Fibroblast of skin of right biceps (primary cell): ENCODE measurements around the gene ENTREP3.
A peak's percentile ranks its signal among the peaks of the same experiment; 100 is the strongest.
"Not testable (repeated sequence)": the region's sequence is repeated elsewhere in the genome, so short reads cannot be mapped to it uniquely, and the experiment has no call there.

Source experiments
- DNase-seq: peaks from one replicate; pipeline ENCODE4 v3.0.0-alpha.2; 2013

Gene ENTREP3

DNA sequence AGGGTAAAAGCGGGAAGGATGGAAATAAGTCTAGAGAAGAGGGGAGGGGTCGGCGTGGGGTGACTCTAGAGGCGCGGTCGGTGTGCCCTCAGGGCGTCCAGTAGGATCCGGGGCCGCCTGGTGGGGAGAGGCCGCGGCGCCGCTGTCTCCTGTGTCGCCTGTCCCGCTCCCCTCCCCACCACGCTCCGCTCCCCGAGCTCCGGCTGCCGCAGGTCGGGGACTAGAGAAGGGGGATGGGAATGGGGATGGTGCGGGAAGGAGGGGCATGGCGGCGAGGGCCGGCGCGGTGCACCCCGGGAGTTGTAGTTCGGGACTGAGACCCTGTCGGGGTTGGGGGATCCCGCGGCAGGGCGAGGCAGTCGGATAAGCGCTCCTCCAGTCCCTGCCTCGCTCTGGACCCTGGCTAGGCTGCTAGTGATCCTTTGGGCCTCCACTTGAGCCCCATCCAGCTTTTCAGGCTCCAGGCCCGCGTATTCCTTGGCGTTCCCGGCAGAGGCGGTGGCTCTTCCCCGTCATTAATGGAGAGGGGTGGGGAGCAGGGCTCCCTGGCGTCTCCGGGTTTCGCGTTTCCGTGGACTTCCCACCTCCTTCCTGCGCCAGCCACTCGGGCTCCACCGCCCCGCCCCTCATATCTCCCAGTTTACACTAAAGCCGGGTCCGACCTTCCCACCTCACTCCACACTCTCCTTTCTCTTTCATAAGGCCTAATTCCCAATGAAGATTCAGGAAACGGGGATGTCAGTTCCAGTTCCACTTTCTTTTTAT, at the start of gene ENTREP3:
TSS of gene ENTREP3 (minus strand) at position 241 of the 765 bp plus-strand sequence. CDS start 606 bp downstream, outside the sequence.
- peak; percentile 82 for DNase-seq

DNA sequence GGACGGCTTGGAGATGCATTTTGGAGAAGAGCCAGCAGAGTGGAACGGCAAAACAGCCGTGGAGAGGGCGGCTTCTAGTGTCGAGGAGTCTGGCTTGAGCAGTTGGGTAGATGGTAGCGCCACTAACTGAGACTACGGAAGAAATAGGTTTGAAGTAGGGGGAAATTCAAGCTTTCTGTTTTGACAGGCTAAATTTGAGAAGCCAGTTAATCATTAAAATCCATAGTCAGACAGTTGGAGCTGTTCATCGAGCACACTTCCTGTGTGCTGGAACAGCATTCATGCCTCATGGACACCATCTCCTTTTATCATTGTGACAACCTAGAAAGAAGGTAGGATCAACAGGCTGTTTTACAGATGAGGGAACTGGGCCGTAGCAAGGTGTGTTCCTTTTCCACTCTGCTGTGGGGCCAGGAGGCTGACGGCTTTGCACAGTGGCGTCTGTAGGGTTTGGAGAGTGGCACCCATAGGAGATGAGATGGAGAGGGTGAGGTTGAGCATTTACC, 49.3 kb upstream of the ENTREP3 start:
- no peak for DNase-seq

DNA sequence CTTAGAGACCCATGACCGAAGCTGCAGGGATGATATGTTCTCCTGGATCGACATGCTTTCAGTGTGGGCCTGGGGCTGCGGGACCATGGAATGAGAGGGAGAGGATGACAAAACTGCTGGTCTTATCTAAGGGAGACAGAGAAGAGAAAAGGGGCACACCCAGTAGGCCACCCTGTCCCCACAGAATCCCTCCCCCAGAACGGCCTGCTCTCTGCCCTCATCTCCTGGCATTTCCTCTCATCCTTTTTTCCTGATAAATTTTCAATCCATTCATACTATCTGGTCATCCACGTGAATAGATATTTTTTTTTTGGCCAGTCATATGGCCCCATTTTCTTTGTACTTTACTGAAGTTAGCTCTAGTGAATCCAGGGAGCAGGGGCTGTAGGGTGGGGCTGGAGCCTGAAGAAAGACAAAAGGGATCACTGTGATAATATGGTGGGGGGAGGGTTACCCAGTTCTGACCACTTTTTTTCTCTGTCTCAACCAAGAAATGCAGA, 46.1 kb upstream of the ENTREP3 start, which contains the start of gene PKLR:
TSS of gene PKLR (minus strand) at position 97 of the 500 bp plus-strand sequence. CDS start at position 54, 43 bp downstream.
- DNase-seq: no peak

- DNase-seq: no peak
Observed at GRCh38 chr1:155300553-155301329, 45.5 kb upstream of the ENTREP3 start.

DNA sequence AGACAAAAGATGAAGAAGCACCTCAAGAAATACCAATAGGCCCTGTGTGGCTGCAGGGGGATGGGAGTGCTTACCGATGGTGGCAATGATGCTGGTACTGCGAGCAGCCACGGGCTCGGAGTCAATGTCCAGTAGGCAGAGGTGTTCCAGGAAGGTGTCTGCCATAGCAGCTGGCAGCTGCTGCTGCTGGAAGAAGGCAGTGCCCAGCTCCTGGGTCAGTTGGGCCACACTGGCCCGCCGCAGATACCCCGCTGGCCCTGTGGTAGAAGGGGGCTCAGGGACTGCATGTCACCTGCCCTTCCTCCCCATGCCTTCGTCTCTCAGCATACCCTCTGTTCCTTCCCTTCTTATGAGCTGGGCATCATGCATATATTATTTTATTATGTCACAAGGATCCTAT, 44.7 kb upstream of the ENTREP3 start:
- DNase-seq: no peak

DNA sequence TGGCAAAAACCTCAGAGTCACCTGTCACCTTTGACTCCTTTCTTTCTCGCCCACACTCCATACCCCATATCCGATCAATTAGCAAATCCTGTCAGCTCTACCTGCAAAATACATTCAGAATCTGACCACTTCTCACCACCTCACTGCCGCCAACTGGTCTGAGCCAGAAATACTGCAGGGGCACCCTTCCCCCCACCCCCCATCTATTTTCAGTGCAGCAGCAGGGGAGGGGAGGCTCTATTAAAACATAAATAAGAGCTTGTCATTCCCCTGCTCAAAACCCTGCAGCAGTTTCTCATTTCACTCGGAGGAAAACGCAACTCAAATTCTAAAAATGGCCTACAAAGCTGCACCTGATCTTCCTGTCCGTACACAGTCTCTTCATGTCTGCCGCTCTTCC, 42.1 kb upstream of the ENTREP3 start:
- no peak for DNase-seq

DNA sequence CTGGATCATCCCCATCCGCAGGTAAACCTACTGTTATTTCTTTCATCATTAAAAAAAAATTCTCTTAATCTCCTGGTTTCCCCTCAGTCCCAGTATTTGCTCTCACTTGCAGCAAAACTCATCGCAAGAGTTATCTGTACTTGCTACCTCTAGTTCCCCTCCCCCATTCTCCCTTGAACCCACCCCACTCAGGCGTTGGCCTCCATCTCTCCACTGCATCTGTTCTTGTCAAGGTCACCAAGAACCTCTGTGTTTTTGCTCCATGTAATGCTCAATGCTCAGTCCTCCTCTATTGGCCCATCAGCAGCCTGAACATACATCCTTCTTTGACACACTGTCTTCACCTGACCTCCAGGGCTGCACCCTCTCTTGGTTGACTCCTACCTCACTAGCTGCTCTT, 41.4 kb upstream of the ENTREP3 start:
- DNase-seq: no peak

DNA sequence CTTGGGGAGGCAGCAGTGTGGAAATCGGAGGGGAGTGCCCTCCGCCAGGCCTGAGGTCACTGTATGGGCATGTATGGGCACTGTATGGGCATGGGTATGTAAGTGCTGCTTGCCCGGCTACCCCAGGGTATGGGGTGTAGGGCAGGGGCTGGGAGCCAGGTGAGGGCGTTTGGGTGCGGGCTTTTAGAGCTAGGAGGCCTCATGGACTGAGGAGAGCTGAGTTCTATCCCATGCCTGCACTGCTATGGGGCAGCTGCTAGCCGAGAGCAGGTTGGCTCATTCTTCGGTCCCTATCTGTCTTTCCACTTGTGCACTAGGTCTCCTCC, 40.6 kb upstream of the ENTREP3 start:
- DNase-seq: no peak

DNA sequence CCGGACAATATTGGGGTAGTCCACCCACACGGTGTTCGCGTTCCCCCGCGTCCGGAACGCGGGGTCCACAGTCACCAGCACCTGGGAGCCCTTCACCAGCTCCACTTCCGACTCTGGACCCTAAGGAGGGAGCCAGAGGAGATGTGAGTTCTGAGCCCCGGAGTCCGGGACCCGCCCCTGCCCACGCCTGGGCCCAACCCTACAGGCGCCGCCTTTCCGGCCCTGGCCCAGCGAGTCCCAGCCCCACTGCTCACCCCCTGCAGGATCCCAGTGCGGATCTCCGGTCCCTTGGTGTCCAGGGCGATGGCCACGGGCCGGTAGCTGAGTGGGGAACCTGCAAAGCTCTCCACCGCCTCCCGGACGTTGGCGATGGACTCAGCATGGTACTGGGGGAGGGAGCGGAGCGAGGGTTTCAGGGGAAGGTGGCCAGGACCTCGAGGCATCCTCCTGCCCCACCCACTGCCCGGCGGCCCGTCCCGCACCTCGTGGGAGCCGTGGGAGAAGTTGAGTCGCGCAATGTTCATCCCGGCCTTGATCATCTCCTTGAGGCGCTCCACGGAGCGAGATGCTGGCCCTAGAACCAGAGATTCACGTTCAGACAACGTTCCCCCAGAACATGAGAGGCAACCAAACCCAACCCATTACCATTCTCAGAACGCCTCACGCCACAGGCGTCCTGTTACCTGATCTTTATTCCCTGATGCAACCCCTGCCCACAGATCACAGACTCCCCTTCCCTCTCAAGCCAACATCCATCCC, 40.1 kb upstream of the ENTREP3 start:
- DNase-seq: no peak

DNA sequence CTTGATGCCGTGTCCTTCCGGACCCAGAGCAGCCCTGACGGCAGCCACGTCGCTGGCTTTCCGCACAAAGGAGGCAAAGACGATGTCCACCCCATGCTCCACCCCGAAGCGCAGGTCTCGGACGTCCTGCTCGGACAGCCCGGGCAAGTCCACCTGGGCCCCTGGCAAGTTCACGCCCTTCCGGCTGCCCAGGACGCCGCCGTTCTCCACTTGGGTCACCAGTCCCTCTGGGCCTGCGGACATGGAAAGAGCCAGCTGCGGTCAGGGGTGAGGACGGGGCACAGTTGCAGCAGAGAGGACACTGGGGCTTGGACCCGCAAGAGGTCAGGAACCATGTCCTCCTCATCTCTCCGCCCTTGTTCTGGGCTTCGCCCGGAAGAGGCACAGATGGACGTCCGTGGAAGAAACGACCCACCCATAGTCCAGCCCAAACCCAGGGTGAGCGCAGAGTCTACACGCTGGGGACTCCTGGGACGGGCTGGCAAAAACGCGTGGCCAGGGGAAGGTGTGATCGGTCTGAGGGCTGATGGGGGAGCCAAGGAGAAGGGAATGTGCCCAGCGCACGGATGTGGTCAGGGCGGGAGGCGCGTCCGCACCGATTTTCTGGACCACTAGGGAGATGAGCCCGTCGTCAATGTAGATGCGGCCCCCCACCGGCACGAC, 39.4 kb upstream of the ENTREP3 start:
- DNase-seq: no peak

DNA sequence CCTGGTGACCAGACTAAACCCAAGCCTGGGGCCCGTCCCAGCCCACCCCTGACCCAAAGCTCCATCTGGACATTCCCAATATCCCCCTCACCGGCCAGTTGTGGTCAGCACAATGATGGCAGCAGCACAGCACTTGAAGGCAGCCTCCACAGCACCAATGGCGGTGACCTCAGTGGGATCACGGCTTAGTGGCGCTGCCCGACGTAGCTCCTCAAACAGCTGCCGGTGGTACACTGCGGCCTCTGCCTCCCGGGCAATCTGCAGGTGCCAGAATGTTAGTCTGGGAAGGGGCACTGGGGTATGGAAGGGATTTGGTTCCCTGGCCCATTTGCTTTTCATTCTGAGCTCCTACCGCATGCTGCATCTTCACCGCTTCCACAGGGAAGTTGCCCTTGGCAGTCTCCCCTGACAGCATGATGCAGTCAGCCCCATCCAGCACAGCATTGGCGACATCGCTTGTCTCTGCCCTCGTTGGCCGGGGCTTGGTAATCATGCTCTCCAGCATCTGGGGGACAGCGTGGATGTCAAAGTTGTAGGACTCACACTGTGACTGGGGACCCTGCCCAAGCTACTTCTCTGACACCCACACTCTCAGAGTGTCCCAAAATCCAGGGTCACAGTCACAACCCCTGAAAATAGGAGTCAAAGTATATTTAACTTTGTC, 37.9 kb upstream of the ENTREP3 start:
- no peak for DNase-seq

DNA sequence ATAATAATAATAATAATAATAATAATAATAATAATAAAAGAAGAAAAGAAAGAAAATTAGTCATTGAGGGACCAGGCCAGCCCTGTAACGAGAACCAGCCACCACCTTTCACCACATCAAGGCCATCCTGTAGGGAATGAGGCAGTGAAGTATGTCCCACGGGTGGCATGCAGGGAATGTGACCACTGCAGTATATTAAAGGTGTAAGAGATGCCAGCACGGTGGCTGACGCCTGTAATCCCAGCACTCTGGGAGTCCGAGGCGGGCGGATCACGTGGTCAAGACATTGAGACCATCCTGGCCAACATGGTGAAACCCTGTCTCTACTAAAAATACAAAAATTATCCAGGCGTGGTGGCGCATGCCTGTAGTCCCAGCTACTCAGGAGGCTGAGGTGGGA, 35.7 kb upstream of the ENTREP3 start:
- DNase-seq: not testable (repeated sequence)

DNA sequence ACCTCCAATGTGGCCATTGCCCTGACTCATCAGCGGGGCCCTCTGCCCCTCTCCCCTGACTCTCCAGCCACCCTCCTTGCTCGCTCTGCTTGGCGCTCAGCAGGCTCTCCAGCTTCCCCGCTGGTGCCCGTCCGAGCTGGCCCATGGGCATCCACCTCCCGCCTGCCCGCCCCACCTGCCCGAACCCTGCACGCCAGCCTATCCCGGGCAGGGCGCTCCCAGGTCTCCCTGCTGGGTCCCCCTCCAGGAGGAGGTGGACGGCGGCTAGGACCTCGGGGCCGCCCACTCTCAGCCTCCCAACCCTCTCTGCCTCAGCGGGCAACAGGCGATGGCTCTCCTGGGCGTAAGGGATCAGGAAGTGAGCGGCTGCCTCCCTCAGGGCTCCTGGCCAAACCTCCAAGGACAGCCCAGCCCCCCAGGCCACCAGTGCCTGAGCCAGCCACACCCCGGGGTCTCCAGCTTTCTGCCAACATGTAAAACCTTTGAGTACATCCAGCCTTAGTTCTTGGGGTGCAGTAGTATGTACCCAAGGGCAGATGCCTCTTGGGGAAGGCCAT, 32.8 kb upstream of the ENTREP3 start:
- no peak for DNase-seq

- DNase-seq: no peak
Observed at GRCh38 chr1:155286544-155286943, 31.3 kb upstream of the ENTREP3 start.

DNA sequence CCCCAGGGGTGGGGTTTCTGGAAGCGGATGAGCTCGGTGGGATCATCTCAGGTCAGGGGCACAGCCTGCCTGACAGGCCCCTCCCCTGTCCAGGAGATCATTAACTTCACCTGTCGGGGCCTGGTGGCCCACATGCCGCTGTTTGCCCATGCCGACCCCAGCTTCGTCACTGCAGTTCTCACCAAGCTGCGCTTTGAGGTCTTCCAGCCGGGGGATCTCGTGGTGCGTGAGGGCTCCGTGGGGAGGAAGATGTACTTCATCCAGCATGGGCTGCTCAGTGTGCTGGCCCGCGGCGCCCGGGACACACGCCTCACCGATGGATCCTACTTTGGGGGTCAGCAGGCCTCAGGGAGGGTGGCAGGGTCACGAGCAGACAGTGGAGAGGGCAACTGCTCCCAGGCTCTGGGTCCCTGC, 30.4 kb upstream of the ENTREP3 start:
- no peak for DNase-seq

GRCh38 chr1:155285063-155285462, 29.8 kb upstream of the ENTREP3 start:
- DNase-seq: no peak

- no peak for DNase-seq
Observed at GRCh38 chr1:155284476-155284875, 29.2 kb upstream of the ENTREP3 start.

DNA sequence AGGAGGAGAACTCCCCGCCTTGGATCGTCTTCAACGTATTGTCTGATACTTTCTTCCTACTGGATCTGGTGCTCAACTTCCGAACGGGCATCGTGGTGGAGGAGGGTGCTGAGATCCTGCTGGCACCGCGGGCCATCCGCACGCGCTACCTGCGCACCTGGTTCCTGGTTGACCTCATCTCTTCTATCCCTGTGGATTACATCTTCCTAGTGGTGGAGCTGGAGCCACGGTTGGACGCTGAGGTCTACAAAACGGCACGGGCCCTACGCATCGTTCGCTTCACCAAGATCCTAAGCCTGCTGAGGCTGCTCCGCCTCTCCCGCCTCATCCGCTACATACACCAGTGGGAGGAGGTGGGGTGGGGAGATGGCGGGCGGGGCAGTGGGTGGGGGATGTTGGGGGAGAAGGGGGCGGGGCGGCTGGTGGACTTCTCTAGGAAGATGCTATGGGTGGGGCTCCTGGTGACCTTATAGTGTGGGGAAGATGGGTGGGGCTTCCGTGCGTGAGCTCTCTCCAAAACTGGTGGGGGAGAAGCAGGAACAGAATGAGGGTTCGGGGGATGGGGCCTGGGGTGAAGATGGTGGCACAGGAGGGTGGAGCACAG, 27.3 kb upstream of the ENTREP3 start:
- no peak for DNase-seq

GRCh38 chr1:155279268-155279667, 24.0 kb upstream of the ENTREP3 start:
- DNase-seq: no peak

DNA sequence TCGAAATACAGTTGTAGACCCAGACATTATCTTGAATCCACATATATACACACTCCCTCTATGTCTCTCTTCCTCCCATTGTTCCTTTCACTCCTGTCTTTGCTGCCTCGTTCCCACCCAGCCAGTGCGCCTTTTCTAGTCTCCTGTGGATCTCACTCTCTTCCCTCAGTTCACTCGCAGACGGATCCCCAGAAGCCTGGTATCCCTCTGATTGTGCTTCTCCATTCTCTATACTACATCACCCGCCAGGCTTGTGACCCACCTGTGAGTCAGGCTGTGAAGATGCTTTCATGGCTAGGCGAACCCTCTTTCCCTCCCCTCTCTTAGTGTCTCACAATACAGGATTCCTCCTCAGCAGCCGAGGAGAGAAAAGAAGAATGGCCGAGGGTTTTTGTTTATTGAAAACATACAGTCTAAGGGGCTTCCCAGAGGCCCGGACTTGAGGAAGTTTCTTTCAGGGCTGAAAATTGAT, 23.4 kb upstream of the ENTREP3 start:
- DNase-seq: peak; percentile 9
